Suprapubic skin (tissue), 4 donors: ENCODE measurements around the gene UBXN1. TPM values are rescaled to one million over a fixed set of nuclear protein-coding genes. Genes with fewer than 3 reads are reported as not detected.

Experiments used
- DNase-seq, 2 donors: peaks; one replicate each; pipeline ENCODE4 v3.0.0-alpha.2; 2019; ENCODE audit warnings: low spot score in 2 of 2
- H3K27ac ChIP-seq: fragments of 200-600 bp; sonication (generic); one replicate; pipeline ENCODE4 v1.5.1; 2019
- H3K27me3 ChIP-seq: fragments of 200-600 bp; sonication (generic); one replicate; pipeline ENCODE4 v1.5.1; 2019
- H3K36me3 ChIP-seq: fragments of 200-600 bp; sonication (generic); one replicate; pipeline ENCODE4 v1.5.1; 2019
- H3K4me1 ChIP-seq: fragments of 200-600 bp; sonication (generic); one replicate; pipeline ENCODE4 v1.5.1; 2019
- H3K4me3 ChIP-seq: fragments of 200-600 bp; sonication (generic); one replicate; pipeline ENCODE4 v1.5.1; 2019; ENCODE audit warnings: mild to moderate bottlenecking
- H3K9me3 ChIP-seq: fragments of 200-600 bp; sonication (generic); one replicate; pipeline ENCODE4 v1.5.1; 2019
- EP300 ChIP-seq: sonication (generic); formaldehyde crosslinking; IDR thresholded peaks from one replicate; pipeline ENCODE4 v1.6.1; 2017; ENCODE audit warnings: antibody characterized with exemption
- POLR2A ChIP-seq, 2 donors: fragments of 450-650 bp; IDR thresholded peaks; one replicate each; pipeline ENCODE4 v1.6.1; 2017; ENCODE audit warnings: antibody characterized with exemption in 2 of 2, mild to moderate bottlenecking in 2 of 2, moderate library complexity in 2 of 2
- POLR2AphosphoS5 ChIP-seq, 3 donors: sonication (generic); formaldehyde crosslinking; IDR thresholded peaks; one replicate each; pipeline ENCODE4 v1.6.1; 2017; ENCODE audit warnings: antibody characterized with exemption in 3 of 3
- WGBS: methylation state at CpG from one replicate; pipeline ENCODE4 v1.1.5; 2018; 5-methylcytosine and 5-hydroxymethylcytosine counted together
- total RNA-seq, 4 donors: library from RNA; depleted of rRNA; stranded (reverse); fragments of >200 nt; gene quantifications; one replicate each; pipeline ENCODE4 v1.1.0, GENCODE V29; 2016
- TF ChIP-seq, protein P1 (sequence below), 2 donors: fragments of 200-600 bp in 1 of 2; fragments of 450-650 bp in 1 of 2; sonication (generic) in 1 of 2; IDR thresholded peaks; one replicate each; pipeline ENCODE4 v1.5.1; 2016 to 2019; ENCODE audit warnings: antibody characterized with exemption in 2 of 2, mild to moderate bottlenecking in 1 of 2, moderate library complexity in 1 of 2

UBXN1 gene
- total RNA-seq, 4 donors from 2014 or later, result 125 to 194 (median 143) TPM

- Histone ChIP-seq H3K36me3 (peaks cover 25% of the 10 kb centered on the region), H3K9me3 (no peaks in the 10 kb centered on the region), H3K27me3 (no peaks in the 10 kb centered on the region), H3K4me1 (peaks cover 40% of the 10 kb centered on the region), H3K27ac (no peak overlapping the region), H3K4me3 (no peak overlapping the region)
- DNase-seq, result no peak
- 94% methylated on average over 11 of the region's 11 CpGs for WGBS
- TF ChIP-seq POLR2A (IDR thresholded peaks at IDR 0.05) (no peak), EP300 (no peak), POLR2AphosphoS5 (IDR thresholded peaks at IDR 0.05) (no peak)
- TF ChIP-seq, protein P1, sequence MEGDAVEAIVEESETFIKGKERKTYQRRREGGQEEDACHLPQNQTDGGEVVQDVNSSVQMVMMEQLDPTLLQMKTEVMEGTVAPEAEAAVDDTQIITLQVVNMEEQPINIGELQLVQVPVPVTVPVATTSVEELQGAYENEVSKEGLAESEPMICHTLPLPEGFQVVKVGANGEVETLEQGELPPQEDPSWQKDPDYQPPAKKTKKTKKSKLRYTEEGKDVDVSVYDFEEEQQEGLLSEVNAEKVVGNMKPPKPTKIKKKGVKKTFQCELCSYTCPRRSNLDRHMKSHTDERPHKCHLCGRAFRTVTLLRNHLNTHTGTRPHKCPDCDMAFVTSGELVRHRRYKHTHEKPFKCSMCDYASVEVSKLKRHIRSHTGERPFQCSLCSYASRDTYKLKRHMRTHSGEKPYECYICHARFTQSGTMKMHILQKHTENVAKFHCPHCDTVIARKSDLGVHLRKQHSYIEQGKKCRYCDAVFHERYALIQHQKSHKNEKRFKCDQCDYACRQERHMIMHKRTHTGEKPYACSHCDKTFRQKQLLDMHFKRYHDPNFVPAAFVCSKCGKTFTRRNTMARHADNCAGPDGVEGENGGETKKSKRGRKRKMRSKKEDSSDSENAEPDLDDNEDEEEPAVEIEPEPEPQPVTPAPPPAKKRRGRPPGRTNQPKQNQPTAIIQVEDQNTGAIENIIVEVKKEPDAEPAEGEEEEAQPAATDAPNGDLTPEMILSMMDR (IDR thresholded peaks at IDR 0.05), result no peak
These were observed 29.4 kb downstream of the UBXN1 start for GRCh38 chr11:62649486-62649885.

DNA sequence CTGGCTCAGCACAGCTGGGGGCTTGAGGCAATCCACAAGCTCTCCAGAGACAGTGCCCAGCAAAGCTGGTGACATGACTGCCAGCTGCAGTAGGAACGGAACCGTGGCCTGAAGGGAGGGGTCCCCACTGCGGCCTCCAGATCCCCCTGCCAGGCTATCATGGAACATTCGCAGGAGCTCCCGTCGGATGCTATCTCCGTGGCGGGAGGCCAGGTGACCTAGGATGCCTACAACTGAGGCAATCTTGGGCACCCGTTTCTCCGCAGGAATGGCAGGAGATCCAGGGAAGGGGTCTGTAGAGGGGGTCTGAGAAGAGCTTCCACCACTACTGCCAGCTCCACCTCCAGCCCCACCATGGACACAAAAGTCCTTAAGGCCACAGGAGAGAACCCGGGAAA, 29.9 kb downstream of the UBXN1 start:
- H3K36me3 ChIP-seq, result peaks cover 29% of the 10 kb centered on the region
- H3K4me3 ChIP-seq, result no peak overlapping the region
- no peaks in the 10 kb centered on the region for H3K9me3 ChIP-seq
- H3K4me1 ChIP-seq, result peaks cover 43% of the 10 kb centered on the region
- 92% methylated on average over 11 of the region's 11 CpGs for WGBS
- TF ChIP-seq, protein P1 (IDR thresholded peaks at IDR 0.05), result no peak
- no peak for TF ChIP-seq EP300
- TF ChIP-seq POLR2A (IDR thresholded peaks at IDR 0.05), result no peak
- no peak for TF ChIP-seq POLR2AphosphoS5 (IDR thresholded peaks at IDR 0.05)
- no peak for DNase-seq
- H3K27me3 ChIP-seq, result no peaks in the 10 kb centered on the region
- H3K27ac ChIP-seq, result no peak overlapping the region

DNA sequence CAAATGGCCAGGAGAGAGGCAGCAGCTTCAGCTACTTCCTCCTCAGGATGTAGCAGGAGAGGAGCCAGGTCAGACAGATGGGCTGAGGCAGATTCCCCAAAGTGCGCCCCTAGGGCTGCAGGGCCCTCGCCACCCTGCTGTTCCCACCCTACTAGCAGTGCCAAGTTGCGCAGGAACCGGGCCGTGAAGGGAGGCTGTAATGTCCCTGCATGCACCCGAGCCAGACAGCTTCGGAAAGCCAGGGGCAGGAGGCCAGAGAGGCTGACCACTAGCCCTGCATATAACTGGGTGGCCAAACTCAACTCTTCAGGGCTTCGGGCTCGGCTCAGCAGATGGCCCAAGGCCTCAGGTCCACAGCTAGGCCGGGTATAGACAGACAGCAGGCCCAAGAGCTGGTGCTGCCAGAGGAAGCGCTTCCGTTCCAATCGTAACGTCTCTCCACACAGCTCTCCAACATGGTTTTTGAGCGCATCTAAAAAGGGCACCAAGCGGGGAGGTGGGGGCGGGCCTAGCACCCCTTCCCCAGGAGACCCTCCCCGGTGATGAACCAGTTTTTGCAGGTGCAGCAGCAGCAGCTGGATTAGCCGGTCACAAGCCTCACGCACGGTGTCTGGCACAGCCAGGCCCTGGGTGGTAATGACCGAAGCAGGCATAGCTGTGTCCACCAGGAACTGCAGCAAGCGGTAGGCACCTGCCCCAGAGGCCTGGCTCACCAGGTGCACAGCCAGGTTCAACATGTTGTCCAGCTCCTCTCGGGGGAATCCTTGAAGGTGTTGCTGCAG, 30.5 kb downstream of the UBXN1 start:
- H3K4me3 ChIP-seq, result no peak overlapping the region
- no peak for DNase-seq
- H3K27ac ChIP-seq, result no peak overlapping the region
- WGBS, result 89% methylated on average over 14 of the region's 24 CpGs
- H3K9me3 ChIP-seq, result no peaks in the 10 kb centered on the region
- H3K36me3 ChIP-seq, result peaks cover 35% of the 10 kb centered on the region
- peaks cover 40% of the 10 kb centered on the region for H3K4me1 ChIP-seq
- no peak for TF ChIP-seq POLR2A (IDR thresholded peaks at IDR 0.05)
- TF ChIP-seq POLR2AphosphoS5 (IDR thresholded peaks at IDR 0.05), result no peak
- TF ChIP-seq, protein P1 (IDR thresholded peaks at IDR 0.05), result no peak
- TF ChIP-seq EP300, result no peak
- H3K27me3 ChIP-seq, result no peaks in the 10 kb centered on the region

- Histone ChIP-seq H3K4me3 (no peak overlapping the region), H3K27ac (no peak overlapping the region), H3K27me3 (no peaks in the 10 kb centered on the region), H3K4me1 (peaks cover 38% of the 10 kb centered on the region), H3K9me3 (no peaks in the 10 kb centered on the region), H3K36me3 (peaks cover 38% of the 10 kb centered on the region)
- no peak for DNase-seq
- WGBS, result 79% methylated on average over 3 of the region's 6 CpGs
- TF ChIP-seq POLR2AphosphoS5 (IDR thresholded peaks at IDR 0.05) (no peak), POLR2A (IDR thresholded peaks at IDR 0.05) (no peak), EP300 (no peak)
- TF ChIP-seq, protein P1 (IDR thresholded peaks at IDR 0.05), result no peak
These were observed 31.3 kb downstream of the UBXN1 start for GRCh38 chr11:62647609-62648005.

DNA sequence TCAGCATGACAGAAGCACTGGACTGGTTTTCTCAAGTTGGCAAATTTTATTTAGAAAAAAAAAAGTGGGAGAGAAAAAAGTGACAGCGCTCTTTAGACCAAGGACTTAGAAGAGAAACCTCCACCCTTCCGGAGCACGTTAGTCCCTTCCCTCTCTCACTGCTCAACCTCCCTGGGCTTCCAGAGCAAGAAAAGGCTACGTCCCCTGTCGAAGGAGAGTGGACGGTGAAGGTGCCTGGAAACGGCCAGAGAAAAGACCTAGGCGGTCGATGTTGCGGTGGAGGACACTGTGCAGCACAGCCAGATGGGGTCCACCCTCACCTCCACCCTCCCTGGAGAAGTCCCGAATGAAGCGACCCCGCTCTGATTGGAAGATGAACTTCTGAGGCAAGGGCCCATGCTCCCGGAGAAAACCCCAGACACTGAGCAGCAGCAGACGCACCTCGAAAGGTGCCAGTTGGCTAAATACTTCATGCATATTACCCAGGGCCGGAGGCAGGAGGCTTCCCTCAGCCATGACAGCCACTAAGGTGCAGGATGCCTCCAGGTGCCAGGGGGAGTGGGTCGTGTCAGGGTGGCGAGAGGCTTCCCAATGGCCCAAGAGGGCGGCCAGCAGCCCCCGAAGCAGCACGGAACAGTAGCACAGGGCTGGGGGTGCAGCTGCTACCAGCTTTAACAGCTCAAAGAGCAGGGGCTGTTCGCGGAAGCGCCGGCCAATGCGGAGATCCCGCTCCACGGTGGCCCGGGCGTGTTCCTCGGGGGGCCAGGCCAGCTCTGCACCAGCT, 31.9 kb downstream of the UBXN1 start:
- H3K36me3 ChIP-seq, result peaks cover 38% of the 10 kb centered on the region
- DNase-seq, result no peak
- TF ChIP-seq, protein P1 (IDR thresholded peaks at IDR 0.05), result no peak
- TF ChIP-seq POLR2AphosphoS5 (IDR thresholded peaks at IDR 0.05) (no peak), POLR2A (IDR thresholded peaks at IDR 0.05) (no peak), EP300 (no peak)
- no peaks in the 10 kb centered on the region for H3K9me3 ChIP-seq
- peak overlapping the region; percentile 99 for H3K4me3 ChIP-seq
- H3K27ac ChIP-seq, result peak overlapping the region; percentile 98
- peaks cover 33% of the 10 kb centered on the region for H3K4me1 ChIP-seq
- H3K27me3 ChIP-seq, result no peaks in the 10 kb centered on the region
- WGBS, result 49% methylated on average over 21 of the region's 32 CpGs
